ENCODE results near the gene ITGA3. TPM values are rescaled to one million over a fixed set of nuclear protein-coding genes. Genes with fewer than 3 reads are reported as not detected.
A peak's percentile ranks its signal among the peaks of the same experiment; 100 is the strongest.

Gene ITGA3
- polyA plus RNA-seq, 1 of the 3 experiments (the other 2 are of a cell fraction), result 766 TPM

DNA sequence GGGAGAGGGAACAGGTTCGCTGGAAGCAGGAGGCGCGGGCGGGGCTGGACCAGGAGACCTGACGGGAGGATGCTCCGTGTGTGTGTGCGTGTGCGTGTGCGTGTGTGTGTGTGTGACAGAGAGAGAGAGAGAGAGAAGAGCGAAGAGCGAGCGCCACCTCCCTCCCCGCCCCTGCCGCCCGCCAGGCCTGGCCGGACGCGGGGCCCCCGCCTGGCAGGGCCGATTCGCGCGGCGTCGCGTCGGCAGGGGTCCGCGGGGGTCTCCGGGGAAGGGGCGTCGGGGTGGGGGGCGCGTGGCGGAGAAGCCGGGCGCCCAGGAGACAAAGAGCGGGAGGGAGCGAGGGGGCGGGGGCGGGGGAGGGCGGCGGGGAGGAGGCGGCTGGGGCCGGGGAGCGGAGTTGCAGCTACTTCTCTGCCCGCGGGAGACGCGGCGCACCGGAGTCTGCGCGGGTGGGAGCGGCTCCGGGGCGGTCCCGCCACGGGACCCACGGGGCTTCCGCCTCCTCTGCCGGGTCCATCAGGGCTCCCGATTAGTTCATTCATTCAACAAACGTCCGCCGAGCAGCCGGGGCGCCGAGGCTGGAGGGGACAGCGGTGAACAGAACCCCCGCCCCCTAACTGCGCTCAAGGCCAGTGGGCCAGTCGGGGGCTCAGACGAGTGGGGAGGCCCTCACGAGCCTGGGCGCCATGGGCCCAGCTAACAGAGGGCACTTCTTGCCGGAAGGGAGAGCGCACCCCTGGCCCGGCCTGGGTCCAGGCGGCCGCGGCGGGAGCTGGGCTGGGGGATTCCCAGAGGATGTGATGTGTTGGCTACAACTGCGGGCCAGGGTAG lies 74.0 kb downstream of the ITGA3 start, which contains the start of gene SAMD14:
SAMD14 (minus strand) TSS at position 433 of the 831 bp plus-strand sequence. CDS start 5,201 bp downstream, outside the sequence.
- H3K9ac ChIP-seq, result peak within 1 kb of the TSS; percentile 73
- CTCF ChIA-PET, result interaction anchor here (0.6 to 11.3 kb wide), 11 partner anchors 8 to 76 kb away, joined by 3 to 116 read pairs (median 7); partner anchors contain the start of genes PDK2 and PPP1R9B
- POLR2A ChIA-PET, result interaction anchor here (0.7 to 2.5 kb wide), 9 partner anchors 8 to 48 kb away, joined by 3 to 13 read pairs (median 5); partner anchors contain the start of genes PDK2 and PPP1R9B

More for the DNA sequence above, 74.0 kb downstream of the ITGA3 start, which contains the start of gene SAMD14:
- Histone ChIP-seq H3K36me3 (replicated peaks in 1 of 2; ENCODE audit: control insufficient read depth in 1 of 2, insufficient read depth in 2 of 2, low read length in 1 of 2) (peaks cover 0 to 5% of the 10 kb centered on the region in 2 experiments), H3K4me2 (peak within 1 kb of the TSS; percentile 99), H3K4me3 (ENCODE audit: low read depth in 2 of 2, low read length in 1 of 2) (peak within 1 kb of the TSS; percentile 61 to 70), H3K27ac (ENCODE audit: low read depth in 2 of 2, low read length in 1 of 2) (peak within 1 kb of the TSS in 1 of 2 experiments; percentile 69; a peak in 1 of 4 replicates), H2AFZ (ENCODE audit: low read depth) (peak within 1 kb of the TSS; percentile 91), H4K20me1 (ENCODE audit: insufficient read depth) (0 out of 2 replicates have a peak, but pooled peaks cover 3% of the 10 kb centered on the region), H3K27me3 (ENCODE audit: insufficient read depth) (no peaks in the 10 kb centered on the region), H3F3A (replicated peaks; ENCODE audit: insufficient read depth) (peaks cover 26% of the 10 kb centered on the region), H3K9me2 (no peaks in the 10 kb centered on the region), H3K4me1 (ENCODE audit: control insufficient read depth in 1 of 2, insufficient read depth in 2 of 2, low read depth in 1 of 2, low read length in 1 of 2) (peaks cover 20 to 23% of the 10 kb centered on the region in 2 experiments; a peak in 3 of 4 replicates), H3K79me2 (ENCODE audit: insufficient read depth) (no peaks in the 10 kb centered on the region), H3K9me3 (no peaks in the 10 kb centered on the region)
- peak; percentile 96 for DNase-seq
- TF ChIP-seq FOXJ3 (CRISPR knock-in tag; IDR thresholded peaks at IDR 0.05) (0 out of 2 replicates have a peak, but pooled peaks have one; percentile 22), JUND (IDR thresholded peaks at IDR 0.05) (no peak), MEF2A (IDR thresholded peaks at IDR 0.05; ENCODE audit: borderline replicate concordance, low read depth) (no peak), CHD2 (IDR thresholded peaks at IDR 0.05; ENCODE audit: low read length, partially characterized antibody) (no peak), RCOR1 (IDR thresholded peaks at IDR 0.05; ENCODE audit: low read length) (no peak; the same call in 1 of the 2 replicates), SIN3A (IDR thresholded peaks at IDR 0.05; ENCODE audit: borderline replicate concordance, low read depth, low read length) (peak; percentile 83; the same call in 1 of the 2 replicates), FOSL2 (IDR thresholded peaks at IDR 0.05; ENCODE audit: borderline replicate concordance, low read depth) (no peak), MXI1 (IDR thresholded peaks at IDR 0.05; ENCODE audit: low read depth, low read length) (peak; percentile 30; the same call in 1 of the 2 replicates), RXRA (IDR thresholded peaks at IDR 0.05; ENCODE audit: borderline replicate concordance, low read depth) (no peak), ELF1 (IDR thresholded peaks at IDR 0.05) (no peak), NFIC (IDR thresholded peaks at IDR 0.05; ENCODE audit: borderline replicate concordance) (no peak), NRF1 (IDR thresholded peaks at IDR 0.05; ENCODE audit: low read depth, low read length) (peak; percentile 65)
- TF ChIP-seq, protein P1, sequence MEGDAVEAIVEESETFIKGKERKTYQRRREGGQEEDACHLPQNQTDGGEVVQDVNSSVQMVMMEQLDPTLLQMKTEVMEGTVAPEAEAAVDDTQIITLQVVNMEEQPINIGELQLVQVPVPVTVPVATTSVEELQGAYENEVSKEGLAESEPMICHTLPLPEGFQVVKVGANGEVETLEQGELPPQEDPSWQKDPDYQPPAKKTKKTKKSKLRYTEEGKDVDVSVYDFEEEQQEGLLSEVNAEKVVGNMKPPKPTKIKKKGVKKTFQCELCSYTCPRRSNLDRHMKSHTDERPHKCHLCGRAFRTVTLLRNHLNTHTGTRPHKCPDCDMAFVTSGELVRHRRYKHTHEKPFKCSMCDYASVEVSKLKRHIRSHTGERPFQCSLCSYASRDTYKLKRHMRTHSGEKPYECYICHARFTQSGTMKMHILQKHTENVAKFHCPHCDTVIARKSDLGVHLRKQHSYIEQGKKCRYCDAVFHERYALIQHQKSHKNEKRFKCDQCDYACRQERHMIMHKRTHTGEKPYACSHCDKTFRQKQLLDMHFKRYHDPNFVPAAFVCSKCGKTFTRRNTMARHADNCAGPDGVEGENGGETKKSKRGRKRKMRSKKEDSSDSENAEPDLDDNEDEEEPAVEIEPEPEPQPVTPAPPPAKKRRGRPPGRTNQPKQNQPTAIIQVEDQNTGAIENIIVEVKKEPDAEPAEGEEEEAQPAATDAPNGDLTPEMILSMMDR (IDR thresholded peaks at IDR 0.05), result no peak
- TF ChIP-seq, protein P2, sequence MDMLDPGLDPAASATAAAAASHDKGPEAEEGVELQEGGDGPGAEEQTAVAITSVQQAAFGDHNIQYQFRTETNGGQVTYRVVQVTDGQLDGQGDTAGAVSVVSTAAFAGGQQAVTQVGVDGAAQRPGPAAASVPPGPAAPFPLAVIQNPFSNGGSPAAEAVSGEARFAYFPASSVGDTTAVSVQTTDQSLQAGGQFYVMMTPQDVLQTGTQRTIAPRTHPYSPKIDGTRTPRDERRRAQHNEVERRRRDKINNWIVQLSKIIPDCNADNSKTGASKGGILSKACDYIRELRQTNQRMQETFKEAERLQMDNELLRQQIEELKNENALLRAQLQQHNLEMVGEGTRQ (IDR thresholded peaks at IDR 0.05; ENCODE audit: borderline replicate concordance, low read depth, low read length), result no peak
- 6% methylated on average over 54 of the region's 84 CpGs for WGBS (ENCODE audit: low lambda C conversion rate)
